NB4 (cell line): ENCODE data around the gene TBRG4.

ENCODE experiments used
- CTCF ChIP-seq: IDR thresholded peaks from one replicate; pipeline ENCODE4 v1.5.1; 2012; ENCODE audit warnings: low read depth, low read length
- MAX ChIP-seq: IDR thresholded peaks from 2 replicates; pipeline ENCODE4 v1.6.1; 2011; ENCODE audit warnings: low read depth, low read length
- POLR2A ChIP-seq: IDR thresholded peaks from 2 replicates; pipeline ENCODE4 v1.6.1; 2011; ENCODE audit warnings: mild to moderate bottlenecking; ENCODE audit not compliant: insufficient read length; ENCODE audit errors: extremely low read depth

- TF ChIP-seq MAX (no peak), CTCF (no peak), POLR2A (no peak)
Observed at GRCh38 chr7:45078125-45078681, 33.3 kb downstream of the TBRG4 start.
